GM18861 (cell line): ENCODE data around the gene TMPRSS15.
"Not testable (repeated sequence)": the region's sequence is repeated elsewhere in the genome, so short reads cannot be mapped to it uniquely, and the experiment has no call there.

Experiments
- ATAC-seq: cut with Tn5 transposase; IDR thresholded peaks from one replicate; pipeline ENCODE4 v1.9.1; 2021; ENCODE audit not compliant: unreplicated experiment

Gene TMPRSS15

GRCh38 chr21:18403735-18404450 is at the start of gene TMPRSS15:
Gene TMPRSS15, minus strand, starts transcription at chr21:18403785. Its CDS starts 163 bp downstream, at chr21:18403622.
- no peak for ATAC-seq

DNA sequence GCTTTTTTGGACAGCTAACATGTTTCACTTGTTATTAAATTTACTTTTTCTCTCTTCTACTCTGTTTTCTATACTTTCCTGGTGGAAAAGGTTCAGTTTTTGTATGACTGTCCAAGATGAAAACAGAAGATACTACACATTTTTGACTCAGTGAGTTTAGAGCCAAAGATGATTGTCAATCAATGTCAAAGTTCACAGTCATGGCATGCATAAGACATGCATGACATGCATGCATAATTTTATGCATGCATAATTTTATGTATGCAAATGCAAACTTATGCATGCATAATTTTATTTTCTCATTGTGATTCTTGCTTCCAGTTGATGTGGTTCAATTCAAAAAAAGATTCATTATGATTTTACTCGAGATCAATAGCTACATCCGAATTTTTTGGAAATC is 48.1 kb upstream of the TMPRSS15 start:
- no peak for ATAC-seq

- ATAC-seq: no peak
Observed at GRCh38 chr21:18449605-18450550, 46.3 kb upstream of the TMPRSS15 start.

DNA sequence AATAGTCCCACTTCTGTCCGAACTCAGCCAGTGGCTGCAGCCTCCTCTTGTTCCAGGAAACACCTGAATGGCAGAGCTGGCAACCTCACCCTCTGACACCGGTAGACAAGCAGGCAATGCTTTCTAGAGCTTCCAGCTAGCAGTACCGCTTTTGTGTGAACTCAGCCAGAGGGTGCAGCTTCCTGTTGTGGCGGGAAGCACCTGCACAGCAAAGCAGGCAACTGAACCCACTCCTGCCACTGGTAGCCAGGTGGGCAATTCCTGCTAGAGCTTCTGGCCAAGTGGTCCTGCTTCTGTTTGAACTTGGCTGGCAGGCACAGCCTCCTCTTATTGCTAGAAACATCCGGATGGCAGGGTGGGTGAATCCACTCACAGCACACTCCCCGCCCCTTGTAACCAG is 40.1 kb upstream of the TMPRSS15 start:
- no peak for ATAC-seq

DNA sequence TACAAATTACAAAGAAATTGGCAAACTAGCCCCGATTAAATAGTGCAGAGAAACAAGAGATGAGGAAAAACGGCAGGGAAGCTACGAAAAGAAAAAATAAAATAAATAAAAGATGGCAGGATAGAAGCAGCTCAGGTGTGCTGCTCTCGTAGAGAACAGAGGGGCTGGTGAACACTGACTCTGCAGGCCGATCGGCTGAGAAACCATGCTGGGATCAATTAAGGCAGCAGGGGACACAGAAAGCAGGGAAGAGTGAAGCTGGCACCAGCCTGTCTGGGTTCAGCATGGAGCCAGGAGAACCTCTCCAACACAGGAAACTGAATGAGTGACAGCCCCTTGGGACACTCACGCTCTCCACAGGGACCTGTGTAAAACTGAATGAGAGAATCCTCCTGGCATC is 39.5 kb upstream of the TMPRSS15 start:
- ATAC-seq: no peak

DNA sequence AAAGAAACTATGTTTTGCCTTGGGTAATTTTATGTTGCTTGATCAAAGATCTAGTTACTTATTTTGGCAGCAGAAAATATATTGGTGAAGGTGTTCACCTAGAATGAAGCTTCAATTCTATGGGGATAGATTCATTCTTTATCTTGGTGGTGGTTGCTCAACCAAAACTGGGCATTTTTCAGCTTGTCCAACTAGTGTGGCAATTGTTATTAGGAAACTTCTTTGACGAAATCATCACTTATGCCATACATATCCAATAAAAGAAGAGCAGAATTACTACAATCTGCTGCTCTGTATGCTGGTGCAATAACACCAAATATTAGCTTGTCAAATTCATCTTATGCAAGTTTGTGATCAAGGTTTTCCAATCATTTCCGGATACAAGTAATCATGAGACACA is 26.8 kb upstream of the TMPRSS15 start:
- no peak for ATAC-seq

- ATAC-seq: no peak
Observed at GRCh38 chr21:18424276-18424675, 20.7 kb upstream of the TMPRSS15 start.

DNA sequence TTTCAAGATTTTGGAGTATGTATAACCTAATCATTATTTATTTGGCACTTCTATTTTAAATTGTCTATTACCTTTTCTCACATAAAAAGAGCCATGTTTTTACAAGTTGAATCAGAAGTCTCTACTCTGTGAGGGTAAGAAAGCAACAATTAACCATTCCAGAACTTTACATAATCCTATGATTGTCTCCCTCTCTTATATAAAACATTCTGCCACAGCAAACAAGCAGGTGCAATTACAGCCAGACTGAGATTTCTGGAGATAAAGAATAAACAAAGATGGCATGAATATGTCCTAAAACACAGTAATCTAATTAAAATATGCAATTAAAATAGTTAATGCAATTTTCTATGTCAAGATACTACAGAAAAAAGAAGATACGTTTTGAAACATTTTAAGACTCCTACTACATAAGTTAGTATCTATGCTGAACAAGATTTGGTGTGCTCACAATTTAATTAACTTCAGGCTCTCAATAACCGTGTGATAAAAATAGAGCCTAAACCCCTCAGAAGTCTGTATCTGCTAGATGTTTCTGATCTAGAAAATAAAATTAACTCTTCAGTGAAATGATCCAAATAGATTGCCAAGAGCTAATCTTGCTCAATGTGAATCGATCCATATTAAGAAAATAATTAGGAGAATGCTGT is 13.7 kb upstream of the TMPRSS15 start:
- ATAC-seq: no peak

DNA sequence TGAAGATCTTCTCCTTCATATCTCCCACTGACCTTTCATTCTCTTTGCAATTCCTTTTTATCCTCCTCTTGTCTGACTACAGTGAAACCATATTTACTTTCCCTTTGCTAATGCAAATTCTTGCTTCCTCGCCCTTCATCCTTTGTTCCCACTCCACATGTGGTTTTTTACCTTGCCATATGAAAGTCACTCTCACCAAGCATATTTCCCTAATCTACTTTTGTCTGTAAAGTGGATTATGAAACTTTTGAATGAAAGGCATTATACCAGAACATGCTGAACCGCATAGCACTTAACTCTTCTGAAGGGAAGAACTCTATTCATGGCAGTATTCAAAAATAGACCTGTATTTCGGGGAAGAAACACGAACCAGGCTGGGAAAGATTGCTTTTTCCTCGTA is 8.0 kb upstream of the TMPRSS15 start:
- no peak for ATAC-seq

GRCh38 chr21:18409579-18409978 is 6.0 kb upstream of the TMPRSS15 start:
- no peak for ATAC-seq

DNA sequence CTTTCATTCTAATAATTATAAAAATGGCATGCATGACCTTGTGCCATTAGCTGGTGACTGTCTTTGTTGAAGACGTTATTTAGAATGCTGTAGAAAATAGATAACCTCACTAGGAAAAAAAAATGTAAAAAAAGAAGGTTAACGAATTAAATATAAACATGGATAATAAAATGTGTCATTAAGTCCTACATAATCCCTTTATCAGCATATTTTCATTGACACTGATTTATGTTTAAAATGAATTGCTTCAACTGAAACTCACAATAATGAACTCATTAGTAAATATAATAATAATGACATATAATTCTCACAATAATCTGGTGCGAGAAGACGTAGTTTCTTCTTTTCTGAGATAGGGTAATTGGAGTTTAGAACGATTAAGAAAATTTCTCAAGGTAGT is 4.7 kb downstream of the TMPRSS15 start:
- no peak for ATAC-seq

DNA sequence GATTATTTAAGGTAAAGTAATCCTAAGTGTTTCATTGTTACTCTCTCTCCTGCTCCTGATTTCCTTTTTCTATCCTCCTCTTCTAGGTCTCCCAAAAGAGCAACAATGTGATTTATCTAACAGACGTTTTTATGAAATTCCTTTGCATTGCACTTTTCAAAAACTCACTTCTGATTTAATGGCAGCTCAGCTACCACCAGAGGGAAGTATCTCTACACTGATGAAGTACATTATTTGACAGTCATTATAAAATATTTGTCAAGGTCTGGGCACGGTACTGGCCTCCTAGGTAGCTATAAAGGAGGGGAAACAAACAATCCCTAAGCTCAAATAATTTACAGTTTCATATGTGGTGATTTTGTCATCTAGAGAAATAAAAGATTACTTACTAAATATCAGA is 15.6 kb downstream of the TMPRSS15 start:
- ATAC-seq: no peak

DNA sequence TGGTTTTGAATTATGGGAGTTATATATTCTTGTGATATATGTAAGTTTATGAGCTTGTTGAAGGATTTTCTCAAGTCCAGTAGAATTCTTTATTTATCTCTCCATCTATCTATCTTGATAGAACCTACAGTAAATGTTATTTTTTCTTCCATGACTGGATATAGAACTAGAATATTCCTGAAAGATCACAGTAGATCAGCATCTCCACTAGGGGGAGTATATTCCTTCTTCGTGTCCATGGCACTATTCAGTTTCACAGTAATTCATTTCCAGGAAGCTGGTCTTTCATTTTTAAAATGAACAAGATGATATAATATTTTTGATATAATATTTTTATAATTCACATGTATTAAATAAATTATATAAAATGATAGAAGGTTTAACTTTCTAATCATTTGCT is 18.8 kb downstream of the TMPRSS15 start:
- no peak for ATAC-seq

GRCh38 chr21:18382934-18383619 is 20.5 kb downstream of the TMPRSS15 start:
- not testable (repeated sequence) for ATAC-seq

DNA sequence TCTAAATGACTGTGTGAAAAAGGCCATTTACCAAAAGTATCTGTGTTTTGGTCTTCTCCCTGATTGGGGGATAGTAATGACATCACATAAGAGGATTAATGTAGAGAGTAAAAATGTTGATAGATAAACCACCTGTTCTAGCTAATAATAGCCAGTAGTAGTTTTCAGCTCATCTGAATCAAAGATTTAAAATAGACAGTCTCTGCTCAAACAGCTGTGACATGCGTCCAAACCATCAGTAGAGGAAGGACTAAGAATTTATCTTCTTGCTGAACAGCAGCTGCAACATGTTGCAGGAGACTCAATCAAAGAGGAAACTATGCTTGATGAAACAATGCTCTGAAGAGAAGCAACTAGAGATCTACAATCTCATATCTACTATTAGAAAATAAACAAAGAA is 21.4 kb downstream of the TMPRSS15 start:
- no peak for ATAC-seq

- ATAC-seq: no peak
Observed at GRCh38 chr21:18373606-18374005, 30.0 kb downstream of the TMPRSS15 start.

DNA sequence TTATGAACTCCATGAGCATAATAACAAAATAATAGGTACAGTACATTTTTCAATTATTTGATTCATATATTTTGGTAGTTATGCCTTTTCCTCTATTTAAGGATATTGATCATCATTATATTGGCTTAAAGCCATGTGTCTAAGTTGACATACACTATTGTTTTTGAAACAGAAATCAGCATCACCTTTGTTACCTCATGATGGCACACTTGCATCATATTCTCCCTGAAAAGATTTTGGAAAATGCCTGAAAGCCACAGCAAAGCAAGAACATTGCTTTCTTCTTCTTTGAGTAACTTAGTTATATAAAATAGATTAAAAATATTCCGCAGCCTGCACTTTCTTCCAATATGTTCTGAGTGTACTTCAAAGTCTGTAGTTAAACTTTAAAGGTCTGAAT is 33.3 kb downstream of the TMPRSS15 start:
- ATAC-seq: no peak

DNA sequence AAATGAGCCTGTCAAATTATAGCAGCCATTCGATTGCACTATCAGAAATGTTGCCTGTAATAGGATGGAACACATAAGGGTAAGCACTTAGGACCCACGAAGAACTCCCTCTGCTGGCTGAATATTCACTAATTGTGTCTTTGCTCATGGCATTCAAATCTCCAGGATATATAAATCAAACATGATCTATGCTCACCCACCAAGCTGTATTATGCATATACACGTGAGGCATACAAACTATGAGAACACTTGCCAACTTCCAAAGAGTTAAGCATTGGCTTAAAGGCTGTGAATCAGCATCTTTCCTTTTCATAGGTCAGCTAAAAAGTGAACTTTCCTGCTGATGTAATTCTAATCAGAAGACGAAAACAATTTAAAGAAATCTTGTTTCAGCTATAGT is 34.5 kb downstream of the TMPRSS15 start:
- no peak for ATAC-seq

GRCh38 chr21:18368205-18368604 is 35.4 kb downstream of the TMPRSS15 start:
- no peak for ATAC-seq

DNA sequence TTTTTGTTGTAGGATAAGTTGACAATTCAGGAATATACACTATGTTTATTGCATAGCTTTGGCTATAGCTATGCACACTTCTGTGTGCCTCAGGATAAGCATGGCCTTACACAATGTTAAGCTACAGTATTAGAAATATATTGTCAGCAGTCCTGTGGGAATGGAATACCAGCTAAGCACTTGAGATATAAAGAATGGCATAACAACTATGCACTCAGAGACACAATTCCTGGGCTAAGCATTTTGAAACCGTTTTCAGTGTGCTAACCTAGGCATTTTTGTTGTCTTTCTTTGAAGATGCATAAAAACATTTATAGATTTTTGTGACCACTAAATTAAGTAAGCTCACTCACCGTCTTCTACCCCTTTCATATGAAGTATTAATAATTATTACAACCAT is 46.8 kb downstream of the TMPRSS15 start:
- no peak for ATAC-seq

GRCh38 chr21:18354947-18355346 is 48.6 kb downstream of the TMPRSS15 start:
- ATAC-seq: no peak
